ENCODE measurements around the gene ARHGEF1.

ARHGEF1 gene

GRCh38 chr19:41915021-41915775 is 32.2 kb downstream of the ARHGEF1 start:
- H3K4me3 ChIP-seq (ENCODE audit: low read length) = no peak overlapping the region
- H3K27ac ChIP-seq (ENCODE audit: low read depth, low read length) = no peak overlapping the region
- H3K27me3 ChIP-seq (ENCODE audit: insufficient read depth, low read length) = peaks cover 100% of the 10 kb centered on the region
- no peaks in the 10 kb centered on the region for H3K36me3 ChIP-seq (ENCODE audit: insufficient read depth, low read length)
- no peaks in the 10 kb centered on the region for H3K9me3 ChIP-seq (ENCODE audit: insufficient read depth, low read depth, low read length)
- 11% methylated on average over 37 of the region's 38 CpGs for WGBS
- H3K9ac ChIP-seq (ENCODE audit: low read depth, low read length) = no peak overlapping the region
- peaks cover 4% of the 10 kb centered on the region; the same call in 1 of the 2 replicates for H3K4me1 ChIP-seq (ENCODE audit: insufficient read depth, low read length)

- 57% methylated on average over 22 of the region's 27 CpGs for WGBS
- Histone ChIP-seq H3K9ac (ENCODE audit: low read depth, low read length) (no peak overlapping the region), H3K27me3 (ENCODE audit: insufficient read depth, low read length) (peaks cover 100% of the 10 kb centered on the region), H3K4me3 (ENCODE audit: low read length) (no peak overlapping the region), H3K36me3 (ENCODE audit: insufficient read depth, low read length) (no peaks in the 10 kb centered on the region), H3K27ac (ENCODE audit: low read depth, low read length) (no peak overlapping the region), H3K9me3 (ENCODE audit: insufficient read depth, low read depth, low read length) (no peaks in the 10 kb centered on the region), H3K4me1 (ENCODE audit: insufficient read depth, low read length) (peaks cover 4% of the 10 kb centered on the region; the same call in 1 of the 2 replicates)
Measured at GRCh38 chr19:41915776-41916414, 32.9 kb downstream of the ARHGEF1 start.

GRCh38 chr19:41917676-41918075 is 34.7 kb downstream of the ARHGEF1 start:
- WGBS = 80% methylated on average over 12 of the region's 12 CpGs
- 0 out of 2 replicates have a peak, but pooled peaks cover 4% of the 10 kb centered on the region for H3K4me1 ChIP-seq (ENCODE audit: insufficient read depth, low read length)
- no peak overlapping the region for H3K4me3 ChIP-seq (ENCODE audit: low read length)
- no peak overlapping the region for H3K27ac ChIP-seq (ENCODE audit: low read depth, low read length)
- H3K27me3 ChIP-seq (ENCODE audit: insufficient read depth, low read length) = peaks cover 100% of the 10 kb centered on the region
- no peaks in the 10 kb centered on the region for H3K36me3 ChIP-seq (ENCODE audit: insufficient read depth, low read length)
- no peaks in the 10 kb centered on the region for H3K9me3 ChIP-seq (ENCODE audit: insufficient read depth, low read depth, low read length)
- H3K9ac ChIP-seq (ENCODE audit: low read depth, low read length) = no peak overlapping the region

- Histone ChIP-seq H3K9me3 (ENCODE audit: insufficient read depth, low read depth, low read length) (no peaks in the 10 kb centered on the region), H3K4me1 (ENCODE audit: insufficient read depth, low read length) (0 out of 2 replicates have a peak, but pooled peaks cover 4% of the 10 kb centered on the region), H3K36me3 (ENCODE audit: insufficient read depth, low read length) (no peaks in the 10 kb centered on the region), H3K27me3 (ENCODE audit: insufficient read depth, low read length) (peaks cover 100% of the 10 kb centered on the region), H3K27ac (ENCODE audit: low read depth, low read length) (no peak overlapping the region), H3K9ac (ENCODE audit: low read depth, low read length) (no peak overlapping the region), H3K4me3 (ENCODE audit: low read length) (no peak overlapping the region)
- WGBS = 94% methylated on average over 6 of the region's 6 CpGs
Measured at GRCh38 chr19:41918095-41918494, 35.1 kb downstream of the ARHGEF1 start.

- H3K27me3 ChIP-seq (ENCODE audit: insufficient read depth, low read length) = peaks cover 98% of the 10 kb centered on the region
- H3K27ac ChIP-seq (ENCODE audit: low read depth, low read length) = no peak overlapping the region
- 86% methylated on average over 5 of the region's 5 CpGs for WGBS
- 0 out of 2 replicates have a peak, but pooled peaks cover 4% of the 10 kb centered on the region for H3K4me1 ChIP-seq (ENCODE audit: insufficient read depth, low read length)
- H3K9me3 ChIP-seq (ENCODE audit: insufficient read depth, low read depth, low read length) = no peaks in the 10 kb centered on the region
- H3K4me3 ChIP-seq (ENCODE audit: low read length) = no peak overlapping the region
- H3K36me3 ChIP-seq (ENCODE audit: insufficient read depth, low read length) = no peaks in the 10 kb centered on the region
- H3K9ac ChIP-seq (ENCODE audit: low read depth, low read length) = no peak overlapping the region
Measured at GRCh38 chr19:41918653-41919244, 35.8 kb downstream of the ARHGEF1 start.

GRCh38 chr19:41919948-41920712 is 37.1 kb downstream of the ARHGEF1 start:
- Histone ChIP-seq H3K4me3 (ENCODE audit: low read length) (no peak overlapping the region), H3K36me3 (ENCODE audit: insufficient read depth, low read length) (no peaks in the 10 kb centered on the region), H3K9me3 (ENCODE audit: insufficient read depth, low read depth, low read length) (no peaks in the 10 kb centered on the region), H3K9ac (ENCODE audit: low read depth, low read length) (no peak overlapping the region), H3K27me3 (ENCODE audit: insufficient read depth, low read length) (peaks cover 97% of the 10 kb centered on the region), H3K27ac (ENCODE audit: low read depth, low read length) (no peak overlapping the region), H3K4me1 (ENCODE audit: insufficient read depth, low read length) (0 out of 2 replicates have a peak, but pooled peaks cover 4% of the 10 kb centered on the region)
- WGBS = 93% methylated on average over 33 of the region's 33 CpGs

- Histone ChIP-seq H3K27me3 (ENCODE audit: insufficient read depth, low read length) (peaks cover 97% of the 10 kb centered on the region), H3K4me3 (ENCODE audit: low read length) (no peak overlapping the region)
- 28% methylated on average over 26 of the region's 26 CpGs for WGBS
Measured at GRCh38 chr19:41920882-41921576, 38.0 kb downstream of the ARHGEF1 start.

GRCh38 chr19:41921577-41922576 is 38.9 kb downstream of the ARHGEF1 start:
- no peaks in the 10 kb centered on the region for H3K36me3 ChIP-seq (ENCODE audit: insufficient read depth, low read length)
- no peaks in the 10 kb centered on the region for H3K9me3 ChIP-seq (ENCODE audit: insufficient read depth, low read depth, low read length)
- H3K27me3 ChIP-seq (ENCODE audit: insufficient read depth, low read length) = peaks cover 97% of the 10 kb centered on the region
- 0 out of 2 replicates have a peak, but pooled peaks cover 4% of the 10 kb centered on the region for H3K4me1 ChIP-seq (ENCODE audit: insufficient read depth, low read length)
- no peak overlapping the region for H3K27ac ChIP-seq (ENCODE audit: low read depth, low read length)
- 21% methylated on average over 21 of the region's 22 CpGs for WGBS
- H3K4me3 ChIP-seq (ENCODE audit: low read length) = no peak overlapping the region
- no peak overlapping the region for H3K9ac ChIP-seq (ENCODE audit: low read depth, low read length)

More at GRCh38 chr19:41920882-41921576, 38.0 kb downstream of the ARHGEF1 start:
- Histone ChIP-seq H3K9ac (ENCODE audit: low read depth, low read length) (no peak overlapping the region), H3K4me1 (ENCODE audit: insufficient read depth, low read length) (0 out of 2 replicates have a peak, but pooled peaks cover 4% of the 10 kb centered on the region), H3K36me3 (ENCODE audit: insufficient read depth, low read length) (no peaks in the 10 kb centered on the region), H3K27ac (ENCODE audit: low read depth, low read length) (no peak overlapping the region), H3K9me3 (ENCODE audit: insufficient read depth, low read depth, low read length) (no peaks in the 10 kb centered on the region)

- peaks cover 97% of the 10 kb centered on the region for H3K27me3 ChIP-seq (ENCODE audit: insufficient read depth, low read length)
- WGBS = 31% methylated on average over 18 of the region's 18 CpGs
- no peaks in the 10 kb centered on the region for H3K9me3 ChIP-seq (ENCODE audit: insufficient read depth, low read depth, low read length)
- no peak overlapping the region for H3K9ac ChIP-seq (ENCODE audit: low read depth, low read length)
- no peak overlapping the region for H3K4me3 ChIP-seq (ENCODE audit: low read length)
- no peaks in the 10 kb centered on the region for H3K36me3 ChIP-seq (ENCODE audit: insufficient read depth, low read length)
- peaks cover 4% of the 10 kb centered on the region; the same call in 1 of the 2 replicates for H3K4me1 ChIP-seq (ENCODE audit: insufficient read depth, low read length)
- no peak overlapping the region for H3K27ac ChIP-seq (ENCODE audit: low read depth, low read length)
Measured at GRCh38 chr19:41922585-41922984, 39.6 kb downstream of the ARHGEF1 start.
